ENCODE measurements around the gene TOP3B.

GRCh38 chr22:21915624-21916308, 66.8 kb downstream of the TOP3B start:
- TF ChIP-seq CTCF (IDR thresholded peaks at IDR 0.05) (no peak), POLR2A (IDR thresholded peaks at IDR 0.05) (no peak)

Data from tibial nerve (tissue), 3 donors.